ENCODE results near the gene TMEM17. TPM values are rescaled to one million over a fixed set of nuclear protein-coding genes. Genes with fewer than 3 reads are reported as not detected.

TMEM17 gene
- total RNA-seq, 1 donor from 2014 or later, result 1.8 TPM

- Mint-ChIP-seq H3K27me3 (ENCODE audit: insufficient read depth, low read depth) (peaks cover 4% of the 10 kb centered on the region), H3K4me1 (peaks cover 55% of the 10 kb centered on the region), H3K9me3 (no peaks in the 10 kb centered on the region), H3K36me3 (no peaks in the 10 kb centered on the region), H3K27ac (peak overlapping the region; percentile 42), H3K4me3 (peak overlapping the region; percentile 17)
- Histone ChIP-seq H3K36me3 (no peaks in the 10 kb centered on the region), H3F3A (ENCODE audit: low read depth) (peaks cover 17% of the 10 kb centered on the region), H3K27ac (no peak overlapping the region), H3K9ac (no peak overlapping the region), H2AFZ (replicated peaks) (peak overlapping the region; percentile 13), H3K4me3 (no peak overlapping the region), H4K20me1 (ENCODE audit: low read depth) (no peaks in the 10 kb centered on the region), H3K9me3 (ENCODE audit: low read depth) (no peaks in the 10 kb centered on the region), H3K4me1 (peaks cover 25% of the 10 kb centered on the region), H3K4me2 (no peak overlapping the region), H3K79me2 (ENCODE audit: low read depth) (no peaks in the 10 kb centered on the region), H3K27me3 (no peaks in the 10 kb centered on the region)
- no peak for DNase-seq (ENCODE audit: low spot score)
- TF ChIP-seq EZH2 (IDR thresholded peaks at IDR 0.05) (no peak), CTCF (IDR thresholded peaks at IDR 0.05) (no peak), EZH2phosphoT487 (IDR thresholded peaks at IDR 0.05) (no peak)
Observed at GRCh38 chr2:62459106-62459505, 46.9 kb downstream of the TMEM17 start.

GRCh38 chr2:62458671-62459081 is 47.3 kb downstream of the TMEM17 start:
- Mint-ChIP-seq H3K9me3 (no peaks in the 10 kb centered on the region), H3K4me3 (peak overlapping the region; percentile 56), H3K4me1 (peaks cover 51% of the 10 kb centered on the region), H3K27me3 (ENCODE audit: insufficient read depth, low read depth) (peaks cover 4% of the 10 kb centered on the region), H3K27ac (no peak overlapping the region), H3K36me3 (no peaks in the 10 kb centered on the region)
- Histone ChIP-seq H3K27ac (no peak overlapping the region), H3K27me3 (no peaks in the 10 kb centered on the region), H3K4me1 (peaks cover 22% of the 10 kb centered on the region), H3K79me2 (ENCODE audit: low read depth) (no peaks in the 10 kb centered on the region), H4K20me1 (ENCODE audit: low read depth) (no peaks in the 10 kb centered on the region), H3K36me3 (no peaks in the 10 kb centered on the region), H3K9me3 (ENCODE audit: low read depth) (no peaks in the 10 kb centered on the region), H2AFZ (replicated peaks) (no peak overlapping the region), H3K9ac (no peak overlapping the region), H3K4me3 (no peak overlapping the region), H3F3A (ENCODE audit: low read depth) (peaks cover 17% of the 10 kb centered on the region), H3K4me2 (no peak overlapping the region)
- TF ChIP-seq CTCF (IDR thresholded peaks at IDR 0.05), result no peak
- TF ChIP-seq EZH2 (IDR thresholded peaks at IDR 0.05), result no peak
- TF ChIP-seq EZH2phosphoT487 (IDR thresholded peaks at IDR 0.05), result no peak
- no peak for DNase-seq (ENCODE audit: low spot score)

GRCh38 chr2:62458206-62458641 is 47.8 kb downstream of the TMEM17 start:
- Mint-ChIP-seq H3K27me3 (ENCODE audit: insufficient read depth, low read depth) (peaks cover 4% of the 10 kb centered on the region), H3K9me3 (no peaks in the 10 kb centered on the region), H3K4me1 (peaks cover 46% of the 10 kb centered on the region), H3K36me3 (no peaks in the 10 kb centered on the region), H3K27ac (no peak overlapping the region), H3K4me3 (peak overlapping the region; percentile 56)
- no peak overlapping the region for H3K9ac ChIP-seq
- H3K27me3 ChIP-seq, result no peaks in the 10 kb centered on the region
- no peak for TF ChIP-seq CTCF (IDR thresholded peaks at IDR 0.05)
- TF ChIP-seq EZH2 (IDR thresholded peaks at IDR 0.05), result no peak
- no peak for TF ChIP-seq EZH2phosphoT487 (IDR thresholded peaks at IDR 0.05)
- no peak overlapping the region for H3K27ac ChIP-seq
- DNase-seq (ENCODE audit: low spot score), result no peak
- H3K4me1 ChIP-seq, result peaks cover 22% of the 10 kb centered on the region
- no peak overlapping the region for H3K4me2 ChIP-seq
- no peaks in the 10 kb centered on the region for H4K20me1 ChIP-seq (ENCODE audit: low read depth)
- H3K9me3 ChIP-seq (ENCODE audit: low read depth), result no peaks in the 10 kb centered on the region
- H3F3A ChIP-seq (ENCODE audit: low read depth), result peaks cover 17% of the 10 kb centered on the region
- H2AFZ ChIP-seq (replicated peaks), result no peak overlapping the region
- no peak overlapping the region for H3K4me3 ChIP-seq
- H3K36me3 ChIP-seq, result no peaks in the 10 kb centered on the region
- no peaks in the 10 kb centered on the region for H3K79me2 ChIP-seq (ENCODE audit: low read depth)

All from neural progenitor cell (in vitro differentiated cells).